H9 (cell line): ENCODE measurements around the gene PPFIBP2. TPM values are rescaled to one million over a fixed set of nuclear protein-coding genes. Genes with fewer than 3 reads are reported as not detected.

Experiments
- DNase-seq: peaks from one replicate; pipeline ENCODE4 v3.0.0-alpha.2; 2017
- H2AFZ ChIP-seq: one replicate; pipeline ENCODE4 v1.6.1; 2013; ENCODE audit warnings: mild to moderate bottlenecking, low read length, control low read depth, moderate library complexity
- H2AK5ac ChIP-seq: 2 replicates; pipeline ENCODE4 v1.6.1; 2013; ENCODE audit warnings: low read length, control low read depth, mixed read lengths; ENCODE audit not compliant: insufficient read length
- H2BK120ac ChIP-seq: one replicate; pipeline ENCODE4 v1.6.1; 2013; ENCODE audit warnings: low read depth, mild to moderate bottlenecking, low read length, control low read depth, inconsistent platforms; ENCODE audit not compliant: poor library complexity, severe bottlenecking
- H2BK12ac ChIP-seq: 2 replicates; pipeline ENCODE4 v1.6.1; 2013; ENCODE audit warnings: low read length, control low read depth, mixed read lengths, low read depth; ENCODE audit not compliant: insufficient read length
- H2BK15ac ChIP-seq: 2 replicates; pipeline ENCODE4 v1.6.1; 2013; ENCODE audit warnings: low read depth, low read length, control low read depth
- H2BK20ac ChIP-seq: one replicate; pipeline ENCODE4 v1.6.1; 2013; ENCODE audit warnings: low read depth, mild to moderate bottlenecking, low read length, control low read depth, inconsistent platforms; ENCODE audit not compliant: poor library complexity, severe bottlenecking
- H2BK5ac ChIP-seq: 2 replicates; pipeline ENCODE4 v1.6.1; 2013; ENCODE audit warnings: low read length, control low read depth, mixed read lengths; ENCODE audit not compliant: insufficient read length
- H3K14ac ChIP-seq: 2 replicates; pipeline ENCODE4 v1.6.1; 2013; ENCODE audit warnings: low read length, control low read depth; ENCODE audit not compliant: insufficient read depth
- H3K18ac ChIP-seq: 2 replicates; pipeline ENCODE4 v1.6.1; 2013; ENCODE audit warnings: low read depth, mild to moderate bottlenecking, mixed read lengths, low read length, control low read depth; ENCODE audit not compliant: insufficient read length
- H3K23ac ChIP-seq: 2 replicates; pipeline ENCODE4 v1.6.1; 2013; ENCODE audit warnings: low read length, control low read depth, mixed read lengths, low read depth; ENCODE audit not compliant: insufficient read length
- H3K23me2 ChIP-seq: 2 replicates; pipeline ENCODE4 v1.6.1; 2013; ENCODE audit warnings: low read depth, mild to moderate bottlenecking, mixed read lengths, low read length, control low read depth; ENCODE audit not compliant: insufficient read length, poor library complexity, severe bottlenecking
- H3K27ac ChIP-seq: 2 replicates; pipeline ENCODE4 v1.5.1; 2013; ENCODE audit warnings: low read length, control low read depth, mixed read lengths, low read depth; ENCODE audit not compliant: insufficient read length
- H3K27me3 ChIP-seq: 2 replicates; pipeline ENCODE4 v1.6.1; 2013; ENCODE audit warnings: low read length, control low read depth, inconsistent platforms; ENCODE audit not compliant: insufficient read depth
- H3K4ac ChIP-seq: 2 replicates; pipeline ENCODE4 v1.6.1; 2013; ENCODE audit warnings: low read depth, mild to moderate bottlenecking, control low read depth, inconsistent platforms, low read length, moderate library complexity
- H3K4me1 ChIP-seq: 2 replicates; pipeline ENCODE4 v1.6.1; 2013; ENCODE audit warnings: low read length, control low read depth, inconsistent platforms; ENCODE audit not compliant: insufficient read depth
- H3K4me2 ChIP-seq: 2 replicates; pipeline ENCODE4 v1.6.1; 2013; ENCODE audit warnings: low read length, control low read depth, mixed read lengths; ENCODE audit not compliant: insufficient read length, insufficient read depth
- H3K56ac ChIP-seq: 2 replicates; pipeline ENCODE4 v1.6.1; 2013; ENCODE audit warnings: low read depth, mild to moderate bottlenecking, mixed read lengths, low read length, control low read depth; ENCODE audit not compliant: insufficient read length
- H3K79me1 ChIP-seq: 2 replicates; pipeline ENCODE4 v1.6.1; 2013; ENCODE audit warnings: low read depth, mild to moderate bottlenecking, moderate library complexity, low read length, control low read depth, inconsistent platforms; ENCODE audit not compliant: insufficient read depth, poor library complexity, severe bottlenecking
- H3K79me2 ChIP-seq: 2 replicates; pipeline ENCODE4 v1.6.1; 2013; ENCODE audit warnings: low read length, control low read depth, inconsistent platforms; ENCODE audit not compliant: insufficient read depth
- H3K9ac ChIP-seq: 2 replicates; pipeline ENCODE4 v1.6.1; 2013; ENCODE audit warnings: low read length, control low read depth, mixed read lengths; ENCODE audit not compliant: insufficient read length; ENCODE audit errors: extremely low read depth
- H3K9me3 ChIP-seq: one replicate; pipeline ENCODE4 v1.6.1; 2013; ENCODE audit warnings: low read depth, low read length, inconsistent platforms; ENCODE audit not compliant: control insufficient read depth
- H3T11ph ChIP-seq: one replicate; pipeline ENCODE4 v1.6.1; 2013; ENCODE audit warnings: mild to moderate bottlenecking, low read length, control low read depth, inconsistent platforms
- H4K20me1 ChIP-seq: one replicate; pipeline ENCODE4 v1.6.1; 2013; ENCODE audit not compliant: control insufficient read depth, insufficient read length, insufficient read depth
- H4K5ac ChIP-seq: 2 replicates; pipeline ENCODE4 v1.6.1; 2013; ENCODE audit warnings: low read depth, mild to moderate bottlenecking, mixed read lengths, low read length, control low read depth; ENCODE audit not compliant: insufficient read length
- H4K8ac ChIP-seq: replicated peaks from 2 replicates; pipeline ENCODE4 v1.6.1; 2013; ENCODE audit warnings: low read length, control low read depth, mixed read lengths, low read depth; ENCODE audit not compliant: insufficient read length
- H4K91ac ChIP-seq: 2 replicates; pipeline ENCODE4 v1.6.1; 2013; ENCODE audit warnings: low read depth, mild to moderate bottlenecking, moderate library complexity, mixed read lengths, low read length, control low read depth; ENCODE audit not compliant: insufficient read length
- H3K27ac Mint-ChIP-seq, 3 experiments: 2 replicates in 2 of 3; 3 replicates in 1 of 3; pipeline ENCODE4 v1.8.0; 2020 to 2021; ENCODE audit warnings: mixed read lengths in 3 of 3, mild to moderate bottlenecking in 1 of 3, moderate library complexity in 1 of 3
- H3K27me3 Mint-ChIP-seq: 2 replicates; pipeline ENCODE4 v1.8.0; 2021; ENCODE audit warnings: low read depth, mild to moderate bottlenecking, moderate library complexity, mixed read lengths
- H3K36me3 Mint-ChIP-seq, 3 experiments: 2 replicates in 2 of 3; 3 replicates in 1 of 3; pipeline ENCODE4 v1.8.0; 2020 to 2021; ENCODE audit warnings: low read depth in 3 of 3, mixed read lengths in 3 of 3; ENCODE audit not compliant: insufficient read depth in 1 of 3
- H3K4me1 Mint-ChIP-seq, 2 experiments: 2 replicates each; pipeline ENCODE4 v1.8.0; 2020; ENCODE audit warnings: mixed read lengths in 2 of 2
- H3K4me3 Mint-ChIP-seq, 2 experiments: 2 replicates in 1 of 2; 3 replicates in 1 of 2; pipeline ENCODE4 v1.8.0; 2020 to 2021; ENCODE audit warnings: mild to moderate bottlenecking in 2 of 2, mixed read lengths in 2 of 2, moderate library complexity in 1 of 2
- H3K9me3 Mint-ChIP-seq, 2 experiments: 2 replicates in 1 of 2; 3 replicates in 1 of 2; pipeline ENCODE4 v1.8.0; 2020; ENCODE audit warnings: mild to moderate bottlenecking in 2 of 2, mixed read lengths in 2 of 2, moderate library complexity in 1 of 2
- CTCF ChIP-seq: fragments of 200-600 bp; sonication (generic); conservative IDR thresholded peaks from 3 replicates; pipeline ENCODE4 v1.8.0; 2021; ENCODE audit warnings: antibody characterized with exemption, mild to moderate bottlenecking
- WGBS: extraction: QIAGEN DNeasy Blood & Tissue Kit; methylation state at CpG from one replicate; pipeline ENCODE4 v1.1.7; 2013; ENCODE audit warnings: missing lambda C conversion rate, low lambda C conversion rate, mixed read lengths; ENCODE audit not compliant: insufficient read length; ENCODE audit errors: extremely low coverage; 5-methylcytosine and 5-hydroxymethylcytosine counted together
- long read RNA-seq: library from polyadenylated mRNA; unstranded; transcript quantifications from one replicate; pipeline ENCODE4 v2.0.0, GENCODE V29; 2020
- total RNA-seq: library from RNA; stranded (reverse); gene quantifications from 2 replicates; pipeline ENCODE4 v1.2.1, GENCODE V29; 2021

PPFIBP2 gene
- total RNA-seq = 4.3 and 8.3 TPM in 2 replicates
- long read RNA-seq, transcript PPFIBP2-201 (24 exons, 3,557 nt) = major isoform, 9 of 19 reads
- long read RNA-seq, partial matches to known transcripts = 1 of 19 reads
- long read RNA-seq, other reads (novel, unspliced or antisense) = 9 of 19 reads

GRCh38 chr11:7513234-7514098, at the start of gene PPFIBP2:
PPFIBP2 (plus strand) TSS chr11:7513999; CDS start chr11:7549476, 35,477 bp downstream.
- Histone ChIP-seq H4K5ac (no peak within 1 kb of the TSS), H4K20me1 (no peaks in the 10 kb centered on the region), H2BK120ac (no peak within 1 kb of the TSS), H3K27me3 (peaks cover 3% of the 10 kb centered on the region; the same call in 1 of the 2 replicates), H3K18ac (peak within 1 kb of the TSS; percentile 67), H3K23ac (no peak within 1 kb of the TSS), H2AK5ac (no peak within 1 kb of the TSS), H3K4ac (no peak within 1 kb of the TSS), H3K9ac (no peak within 1 kb of the TSS), H3K9me3 (no peaks in the 10 kb centered on the region), H4K91ac (no peak within 1 kb of the TSS), H3K56ac (no peak within 1 kb of the TSS), H3K4me2 (peak within 1 kb of the TSS; percentile 71), H3K27ac (no peak within 1 kb of the TSS), H2BK12ac (no peak within 1 kb of the TSS), H2AFZ (peak within 1 kb of the TSS; percentile 49), H2BK5ac (no peak within 1 kb of the TSS), H3K23me2 (peaks cover 14% of the 10 kb centered on the region), H3K79me1 (no peaks in the 10 kb centered on the region), H3T11ph (no peak within 1 kb of the TSS), H3K14ac (peak within 1 kb of the TSS; percentile 92), H2BK15ac (no peak within 1 kb of the TSS), H3K4me1 (no peaks in the 10 kb centered on the region), H2BK20ac (no peak within 1 kb of the TSS), H3K79me2 (no peaks in the 10 kb centered on the region), H4K8ac (no peak within 1 kb of the TSS)
- WGBS = no CpG with 5 or more reads among the region's 79 CpGs
- Mint-ChIP-seq H3K27ac (peak within 1 kb of the TSS in 2 of 3 experiments; percentile 57 to 59; a peak in 1 of 7 replicates), H3K36me3 (peaks cover 0 to 3% (median 0%) of the 10 kb centered on the region in 3 experiments; a peak in 1 of 7 replicates), H3K9me3 (no peaks in the 10 kb centered on the region), H3K4me3 (peak within 1 kb of the TSS; percentile 78 to 87), H3K27me3 (peaks cover 39% of the 10 kb centered on the region), H3K4me1 (peaks cover 26 to 29% of the 10 kb centered on the region in 2 experiments)
- DNase-seq = peak; percentile 91
- peak; percentile 78 for TF ChIP-seq CTCF
